H1 (cell line): ENCODE results near the gene CTBP2.

Source experiments
- BRCA1 ChIP-seq: IDR thresholded peaks from 2 replicates; pipeline ENCODE4 v1.6.1; 2012; ENCODE audit warnings: low read depth, low read length, improper control_type of control experiment
- CEBPB ChIP-seq: IDR thresholded peaks from 2 replicates; pipeline ENCODE4 v1.6.1; 2012; ENCODE audit warnings: low read depth, low read length
- CTCF ChIP-seq, 3 experiments: IDR thresholded peaks; 1 replicate in 2 of 3; 2 replicates in 1 of 3; pipeline versions ENCODE4 v1.5.1 to v1.6.1; 2011; ENCODE audit warnings: low read length in 3 of 3, mild to moderate bottlenecking in 3 of 3, inconsistent platforms in 2 of 3, low read depth in 1 of 3, moderate library complexity in 1 of 3; ENCODE audit not compliant: insufficient read depth in 1 of 3; ENCODE audit errors: control extremely low read depth in 1 of 3
- EP300 ChIP-seq, 2 experiments: IDR thresholded peaks; 1 replicate in 1 of 2; 2 replicates in 1 of 2; pipeline ENCODE4 v1.6.1; 2011 to 2012; ENCODE audit warnings: low read depth in 2 of 2, low read length in 2 of 2, mild to moderate bottlenecking in 2 of 2, borderline replicate concordance in 1 of 2, inconsistent platforms in 1 of 2, moderate library complexity in 1 of 2
- HDAC6 ChIP-seq: IDR thresholded peaks from one replicate; pipeline ENCODE4 v1.7.1; 2012; ENCODE audit warnings: low read depth, mild to moderate bottlenecking, inconsistent platforms, low read length, moderate library complexity
- JUND ChIP-seq: IDR thresholded peaks from 2 replicates; pipeline ENCODE4 v1.6.1; 2011; ENCODE audit warnings: mild to moderate bottlenecking, improper control_type of control experiment, low read length
- MAX ChIP-seq: IDR thresholded peaks from 2 replicates; pipeline ENCODE4 v1.6.1; 2012; ENCODE audit warnings: inconsistent platforms
- POLR2A ChIP-seq, 2 experiments: IDR thresholded peaks; 1 replicate in 1 of 2; 2 replicates in 1 of 2; pipeline ENCODE4 v1.6.1; 2011; ENCODE audit warnings: low read depth in 2 of 2, low read length in 2 of 2, mild to moderate bottlenecking in 2 of 2; ENCODE audit errors: control extremely low read depth in 1 of 2
- SIN3A ChIP-seq, 2 experiments: IDR thresholded peaks in 1 of 2; conservative IDR thresholded peaks in 1 of 2; 2 replicates each; pipeline ENCODE4 v1.6.1; 2011 to 2012; ENCODE audit warnings: low read length in 2 of 2, improper control_type of control experiment in 1 of 2, low read depth in 1 of 2, mild to moderate bottlenecking in 1 of 2
- SP2 ChIP-seq: IDR thresholded peaks from 2 replicates; pipeline ENCODE4 v1.6.1; 2012; ENCODE audit warnings: mild to moderate bottlenecking, low read length, inconsistent platforms
- SUZ12 ChIP-seq: fragments of 200-600 bp; sonication (generic); IDR thresholded peaks from 2 replicates; pipeline ENCODE4 v1.6.1; 2012; ENCODE audit warnings: mild to moderate bottlenecking, inconsistent platforms, low read length, moderate library complexity, mixed read lengths
- TAF1 ChIP-seq: IDR thresholded peaks from 2 replicates; pipeline ENCODE4 v1.6.1; 2011; ENCODE audit warnings: mild to moderate bottlenecking, low read depth, low read length
- TEAD4 ChIP-seq: IDR thresholded peaks from 2 replicates; pipeline ENCODE4 v1.6.1; 2012; ENCODE audit warnings: low read depth, low read length, inconsistent platforms, mixed read lengths
- YY1 ChIP-seq: IDR thresholded peaks from 2 replicates; pipeline ENCODE4 v1.6.1; 2011; ENCODE audit warnings: low read depth, mild to moderate bottlenecking, low read length

GRCh38 chr10:125068406-125068805 is 92.0 kb downstream of the CTBP2 start:
- TF ChIP-seq HDAC6 (no peak), SIN3A (conservative IDR thresholded peaks at IDR 0.05 in 1 of 2, IDR thresholded peaks at IDR 0.05 in 1 of 2; ENCODE audit: low read depth in 1 of 2, low read length in 2 of 2) (no peak), CTCF (IDR thresholded peaks at IDR 0.05; ENCODE audit: control extremely low read depth in 1 of 3, insufficient read depth in 1 of 3, low read depth in 1 of 3, low read length in 3 of 3) (no peak), BRCA1 (no peak), CEBPB (no peak), SUZ12 (no peak), SP2 (no peak), JUND (no peak), YY1 (no peak), TEAD4 (no peak), EP300 (IDR thresholded peaks at IDR 0.05; ENCODE audit: borderline replicate concordance in 1 of 2, low read depth in 2 of 2, low read length in 2 of 2) (no peak), POLR2A (IDR thresholded peaks at IDR 0.05; ENCODE audit: control extremely low read depth in 1 of 2, low read depth in 2 of 2, low read length in 2 of 2) (no peak), TAF1 (no peak), MAX (no peak)
